DMS79 treated with DMSO at 0.1 percent for 48 hours (cell line): ENCODE measurements around the gene KASH5.
"Not testable (repeated sequence)": the region's sequence is repeated elsewhere in the genome, so short reads cannot be mapped to it uniquely, and the experiment has no call there.

Source experiments
- DNase-seq: peaks from one replicate; lab custom pipeline; 2025; lab: John Stamatoyannopoulos, UW

Gene KASH5

GRCh38 chr19:49459388-49459787, 71.3 kb downstream of the KASH5 start:
- no peak for DNase-seq

- not testable (repeated sequence) for DNase-seq
Observed at GRCh38 chr19:49461130-49461529, 73.1 kb downstream of the KASH5 start.

DNA sequence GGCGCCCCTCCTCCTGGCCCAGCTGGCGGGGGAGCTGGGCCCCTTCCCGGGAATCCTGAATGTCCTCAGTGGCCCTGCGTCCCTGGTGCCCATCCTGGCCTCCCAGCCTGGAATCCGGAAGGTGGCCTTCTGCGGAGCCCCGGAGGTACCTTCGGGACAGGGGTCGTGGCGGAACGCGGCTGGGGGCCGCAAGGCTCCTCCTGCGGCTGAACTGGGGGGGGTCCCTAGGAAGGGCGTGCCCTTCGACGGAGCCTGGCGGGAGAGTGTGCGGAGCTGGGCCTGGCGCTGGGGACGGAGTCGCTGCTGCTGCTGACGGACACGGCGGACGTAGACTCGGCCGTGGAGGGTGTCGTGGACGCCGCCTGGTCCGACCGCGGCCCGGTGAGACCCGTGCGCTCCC, 73.6 kb downstream of the KASH5 start:
- no peak for DNase-seq

DNA sequence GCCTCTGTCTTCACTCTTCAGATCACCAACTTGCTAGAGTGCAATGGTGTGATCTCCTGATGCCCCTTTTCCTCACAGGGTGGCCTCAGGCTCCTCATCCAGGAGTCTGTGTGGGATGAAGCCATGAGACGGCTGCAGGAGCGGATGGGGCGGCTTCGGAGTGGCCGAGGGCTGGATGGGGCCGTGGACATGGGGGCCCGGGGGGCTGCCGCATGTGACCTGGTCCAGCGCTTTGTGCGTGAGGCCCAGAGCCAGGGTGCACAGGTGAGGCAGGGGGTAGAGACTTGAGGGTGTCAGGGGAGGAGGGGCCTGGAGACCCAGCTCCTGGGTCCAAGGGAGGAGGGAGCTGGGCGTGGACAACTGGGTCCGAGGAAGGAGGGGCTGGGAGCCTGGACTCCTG, 74.4 kb downstream of the KASH5 start:
- no peak for DNase-seq

- DNase-seq, result no peak
Observed at GRCh38 chr19:49463960-49464740, 76.1 kb downstream of the KASH5 start.

- DNase-seq, result no peak
Observed at GRCh38 chr19:49465371-49465770, 77.3 kb downstream of the KASH5 start.
